Effector CD8-positive, alpha-beta T cell (primary cell): Measurements from ENCODE around the gene VIPAS39.

ENCODE experiments used
- DNase-seq: peaks from one replicate; lab custom pipeline; 2025; lab: John Stamatoyannopoulos, UW
- total RNA-seq, 4 experiments: gene quantifications; one replicate each; lab custom pipeline; 2026; lab: John Stamatoyannopoulos, UW

Gene VIPAS39
- 23.8 to 37.9 (median 27.5) reads per million in 4 experiments for total RNA-seq

DNA sequence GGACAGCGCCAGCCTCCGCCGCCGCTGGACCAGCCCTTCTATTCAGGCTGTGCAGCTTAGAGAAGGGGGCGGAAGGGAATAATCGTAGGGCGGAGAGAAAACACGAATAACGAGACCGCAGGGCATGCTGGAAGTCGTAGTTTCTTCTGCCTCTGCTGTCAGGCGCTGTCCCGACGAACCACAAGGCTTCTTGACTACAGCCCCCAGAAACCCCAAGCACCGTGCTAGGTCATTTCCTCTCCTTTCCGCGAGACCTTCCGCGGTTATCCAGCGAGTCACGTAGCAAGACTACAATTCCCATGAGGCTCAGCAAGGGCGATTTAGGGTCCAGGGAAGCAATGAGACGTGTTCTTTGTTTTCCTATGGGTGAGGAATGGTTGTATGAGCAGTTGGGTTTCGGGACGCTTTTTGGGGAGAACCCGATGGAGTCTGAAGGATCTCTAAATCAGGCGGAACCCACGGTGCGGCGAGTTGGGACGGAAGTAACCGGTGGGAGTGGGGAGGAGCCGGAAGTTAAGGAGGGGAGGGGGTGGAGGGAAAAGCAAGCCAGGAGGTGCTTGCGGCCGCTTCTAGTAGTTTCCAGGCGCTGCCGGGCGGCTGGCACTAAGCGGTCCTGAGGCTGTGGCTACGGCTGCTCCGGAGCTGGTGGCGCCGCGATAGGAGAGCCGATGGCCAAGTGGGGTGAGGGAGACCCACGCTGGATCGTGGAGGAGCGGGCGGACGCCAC, at the start of gene VIPAS39, which contains the start of gene AHSA1:
Gene VIPAS39 (minus strand): TSS at position 80 of the 727 bp plus-strand sequence. CDS start 3,499 bp downstream, outside the sequence.
Gene AHSA1 (plus strand): TSS at position 572 of the 727 bp plus-strand sequence. CDS start 97 bp downstream, at position 669.
- DNase-seq: peak; percentile 90

DNA sequence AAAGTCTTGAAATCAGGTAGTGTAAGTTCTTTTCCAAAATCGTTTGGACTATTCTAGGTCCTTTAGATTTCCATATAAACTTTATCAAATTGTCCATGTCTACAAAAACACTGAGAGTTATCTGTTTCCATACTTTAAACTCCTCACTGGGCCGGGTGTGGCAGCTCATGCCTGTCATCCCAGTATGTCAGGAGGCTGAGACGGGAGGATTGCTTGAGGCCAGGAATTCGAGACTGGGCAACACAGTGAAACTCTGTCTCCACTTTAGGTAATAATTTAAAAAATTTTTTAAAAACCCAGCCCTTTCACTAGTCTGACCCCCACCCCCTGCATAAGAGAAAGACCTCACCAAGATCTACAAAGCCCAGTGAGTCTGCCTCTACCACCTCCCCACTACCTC, 47.6 kb upstream of the VIPAS39 start:
- no peak for DNase-seq

DNA sequence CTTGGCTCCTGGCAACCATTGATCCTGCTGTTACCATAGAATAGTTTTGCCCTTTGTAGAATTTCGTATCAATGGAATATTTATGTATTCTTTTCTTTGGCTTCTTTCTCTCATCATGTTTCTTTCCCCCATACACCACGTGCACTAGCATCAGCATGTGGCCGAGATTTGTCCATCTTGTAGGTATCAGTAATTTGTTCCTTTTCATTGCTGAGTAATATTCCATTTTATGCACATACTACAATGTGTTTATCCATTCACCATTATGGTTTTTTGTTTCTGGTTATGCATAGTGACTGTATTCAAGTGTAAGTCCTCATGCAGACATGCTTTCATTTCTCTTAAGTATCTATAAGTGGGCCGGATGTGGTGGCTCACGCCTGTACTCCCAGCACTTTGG, 45.7 kb upstream of the VIPAS39 start:
- no peak for DNase-seq

DNA sequence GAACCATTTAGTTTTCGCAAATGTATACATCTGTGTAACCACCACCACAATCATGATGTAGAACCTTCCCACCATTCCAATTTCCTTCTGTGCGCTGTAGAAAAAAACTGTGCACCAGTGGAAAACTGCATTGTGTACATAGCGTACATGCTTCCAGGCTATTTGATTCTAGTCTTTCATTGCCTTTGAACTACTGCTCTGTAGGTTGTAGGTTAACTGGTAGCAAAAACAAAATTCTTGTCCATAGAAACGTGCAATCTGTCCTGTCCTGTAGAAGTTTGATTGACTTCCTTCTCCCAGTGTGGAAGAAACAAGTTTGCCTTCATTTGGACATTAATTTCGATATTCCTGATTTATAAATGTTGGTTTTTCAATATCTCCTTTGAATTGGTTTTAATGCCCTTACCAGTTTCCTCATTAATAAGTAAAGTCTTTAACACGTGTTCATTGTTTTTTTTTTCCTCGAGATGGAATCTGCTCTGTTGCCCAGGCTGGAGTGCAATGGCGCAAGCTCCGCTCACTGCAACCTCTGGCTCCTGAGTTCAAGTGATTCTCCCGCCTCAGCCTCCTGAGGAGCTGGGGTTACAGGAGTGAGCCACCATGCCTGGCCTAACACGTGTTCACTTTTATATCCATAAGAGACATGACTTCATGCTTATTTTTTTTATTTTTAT, 44.8 kb upstream of the VIPAS39 start:
- no peak for DNase-seq

DNA sequence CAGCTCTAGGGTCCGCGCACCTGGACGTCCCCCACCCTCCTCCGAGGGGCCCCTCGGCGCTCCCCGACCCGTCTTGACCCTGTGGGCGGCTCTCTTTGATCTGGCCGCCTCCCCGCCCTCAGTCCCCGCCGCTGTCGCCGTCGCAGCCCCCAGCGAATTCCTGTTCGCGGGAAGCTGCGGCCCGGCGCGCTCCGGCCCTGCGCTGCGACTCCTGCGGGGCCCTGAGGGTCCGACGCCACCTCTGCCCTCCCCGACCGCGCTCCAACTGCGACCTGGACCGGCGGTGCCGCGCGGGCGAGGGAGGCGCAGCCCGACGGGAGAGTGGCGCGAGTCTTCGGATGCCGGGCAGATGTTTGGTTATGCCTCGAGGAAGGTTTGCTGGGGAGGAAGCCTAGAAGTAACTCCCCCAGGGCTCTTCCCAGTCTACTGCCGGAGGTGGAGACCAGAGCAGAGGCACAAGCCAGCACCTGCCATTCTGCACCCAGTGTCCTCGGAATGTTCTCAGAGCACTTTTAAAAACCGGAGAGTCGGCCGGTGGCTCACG, 41.7 kb upstream of the VIPAS39 start:
- no peak for DNase-seq

DNA sequence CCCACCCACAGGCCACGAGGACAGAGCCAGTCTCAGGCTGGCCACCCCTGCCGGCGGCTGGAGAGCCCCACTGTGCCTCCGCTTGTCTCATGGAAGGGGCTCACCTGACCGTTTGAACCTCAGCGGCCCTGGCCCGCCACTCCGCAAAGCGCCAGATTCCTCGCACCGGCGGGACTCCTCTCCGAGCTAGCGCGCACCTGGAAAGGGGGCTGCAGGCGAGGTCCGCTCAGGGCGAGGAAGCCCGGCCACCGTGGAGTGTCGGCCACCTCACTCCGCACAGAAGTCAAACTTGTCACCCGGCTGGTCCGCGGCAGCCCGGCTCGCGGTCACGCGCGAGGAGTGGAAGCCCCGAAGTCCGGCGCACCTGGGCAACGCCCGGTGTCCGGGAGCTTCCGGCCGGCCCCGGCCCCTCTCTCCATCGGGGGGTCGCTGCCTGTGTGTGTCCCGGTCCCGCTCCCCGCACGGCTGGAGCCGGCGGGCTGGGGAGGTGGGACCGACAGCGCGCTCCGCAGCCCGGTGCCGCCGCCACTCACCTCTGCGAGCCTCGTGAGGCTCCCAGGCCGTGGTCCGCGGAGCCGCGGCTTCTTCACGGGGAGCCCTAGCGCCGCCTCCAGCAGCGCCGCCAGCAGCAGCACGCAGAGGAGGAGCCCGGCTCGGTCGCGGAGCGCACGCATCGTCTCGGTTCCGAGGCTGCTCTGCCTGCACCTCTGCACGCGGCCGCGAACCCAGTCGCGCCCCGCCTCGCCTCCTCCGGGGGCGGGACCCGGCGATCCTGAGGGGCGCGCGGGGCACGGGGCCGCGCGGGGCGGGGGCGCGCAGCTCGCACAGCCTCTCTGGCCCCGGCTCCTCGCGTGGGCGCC, 40.9 kb upstream of the VIPAS39 start, which contains the start of gene ISM2:
Gene ISM2 (minus strand): TSS at position 697 of the 860 bp plus-strand sequence. CDS start 23 bp downstream, at position 674.
- no peak for DNase-seq

DNA sequence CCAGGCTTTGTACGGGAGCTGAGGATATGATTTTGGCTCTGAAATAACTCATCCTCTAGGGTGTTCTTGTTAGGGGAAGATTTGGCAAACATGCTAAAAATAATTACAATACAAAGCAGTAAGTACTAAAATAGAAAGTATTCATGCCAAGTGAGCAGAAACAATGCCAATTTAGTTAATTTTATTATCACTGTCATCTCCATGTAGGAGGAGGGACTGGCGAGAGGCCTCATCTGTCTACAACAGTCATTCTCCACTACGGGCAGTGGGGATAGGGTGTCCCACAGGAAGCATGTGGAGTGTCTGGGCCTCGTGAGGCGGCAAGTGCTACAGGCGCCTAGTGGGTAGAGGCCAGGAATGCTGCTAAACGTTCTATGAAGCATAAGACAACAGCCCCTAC, 37.9 kb upstream of the VIPAS39 start:
- no peak for DNase-seq

DNA sequence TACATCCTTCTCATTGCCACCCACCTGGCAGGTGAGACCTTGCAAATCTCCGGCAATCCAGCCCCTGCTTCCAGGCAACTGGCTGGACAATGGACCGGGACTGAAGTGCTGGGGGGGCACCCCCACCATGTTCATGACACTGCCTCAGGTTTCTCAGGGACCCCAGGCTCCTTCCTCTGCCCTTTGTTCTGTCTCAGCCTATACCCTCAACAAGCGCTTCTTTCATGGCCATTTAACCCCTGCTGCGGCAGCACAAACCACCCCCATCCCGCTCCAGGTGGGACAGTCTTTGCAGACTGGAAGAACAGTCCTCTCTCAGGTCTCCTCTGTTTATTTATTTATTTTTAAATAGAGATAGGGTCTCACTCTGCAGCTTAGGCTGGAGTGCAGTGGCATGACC, 33.7 kb upstream of the VIPAS39 start:
- no peak for DNase-seq

DNA sequence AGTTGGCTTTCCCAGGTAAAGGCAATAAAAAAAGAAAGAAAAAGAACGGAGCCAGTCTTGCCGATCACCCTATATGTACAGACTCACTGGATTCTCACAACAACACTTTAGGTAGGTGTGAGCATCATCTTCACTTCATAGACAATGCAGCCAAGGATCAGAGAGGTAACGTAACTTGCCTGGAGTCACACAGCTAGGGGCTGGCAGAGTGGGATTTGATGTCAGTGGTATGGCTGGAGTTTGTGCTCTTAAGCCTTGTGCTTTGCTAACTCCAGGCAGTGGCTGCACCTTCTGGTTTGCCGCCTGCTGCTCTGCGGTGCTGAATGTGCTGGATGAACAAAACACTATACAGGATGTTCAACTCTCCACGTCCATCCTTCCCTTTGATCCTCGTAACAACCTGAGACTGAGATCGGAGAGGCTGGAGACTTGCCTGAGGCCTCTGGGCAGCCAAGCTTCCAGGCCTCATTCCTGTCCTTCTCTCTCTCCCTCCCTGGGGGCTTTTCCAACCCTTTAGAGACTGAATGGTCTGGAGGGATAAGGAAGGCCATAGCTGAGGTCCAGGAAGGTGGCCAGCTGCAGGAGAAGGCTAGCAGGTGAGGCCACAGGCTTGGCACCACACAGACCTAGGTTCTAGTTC, 33.1 kb upstream of the VIPAS39 start:
- DNase-seq: no peak

DNA sequence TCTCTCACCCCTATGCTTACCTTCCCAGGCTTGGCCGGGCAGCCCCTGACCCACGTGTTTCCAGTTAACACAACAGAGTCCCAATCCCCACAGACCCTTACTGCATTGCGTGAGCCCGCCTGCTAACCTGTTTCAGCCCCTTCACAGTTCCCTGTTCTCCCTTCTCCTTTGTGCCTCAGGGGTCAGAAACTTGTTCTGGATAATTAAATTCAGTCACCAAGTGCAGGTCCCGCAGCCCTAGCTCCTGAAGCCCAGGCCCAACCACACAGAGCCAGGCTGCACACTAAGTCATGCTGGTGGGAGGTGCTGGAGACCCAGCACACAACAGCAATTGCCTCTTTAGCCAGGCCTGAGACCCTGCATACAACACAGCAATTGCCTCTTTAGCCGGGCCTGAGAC, 31.6 kb upstream of the VIPAS39 start:
- DNase-seq: no peak

DNA sequence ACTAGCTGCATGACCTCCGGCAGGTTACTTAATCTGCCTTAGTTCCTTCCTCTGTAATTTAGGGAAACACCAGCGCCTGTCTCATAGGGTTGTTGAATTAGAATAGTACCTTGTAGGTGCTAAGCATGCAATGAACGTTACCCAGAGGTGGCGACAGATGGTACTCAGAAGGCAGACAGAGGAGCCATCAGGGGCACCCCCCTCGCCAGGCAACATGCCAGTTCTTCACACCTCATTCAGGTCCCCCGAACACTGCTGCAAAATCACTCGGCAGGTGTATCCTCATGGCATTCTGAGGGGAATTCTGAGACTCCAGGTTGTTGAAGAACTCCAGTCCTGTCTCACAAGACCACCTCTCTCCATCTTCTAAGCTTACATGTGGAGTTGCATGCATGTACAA, 31.2 kb upstream of the VIPAS39 start:
- DNase-seq: no peak

DNA sequence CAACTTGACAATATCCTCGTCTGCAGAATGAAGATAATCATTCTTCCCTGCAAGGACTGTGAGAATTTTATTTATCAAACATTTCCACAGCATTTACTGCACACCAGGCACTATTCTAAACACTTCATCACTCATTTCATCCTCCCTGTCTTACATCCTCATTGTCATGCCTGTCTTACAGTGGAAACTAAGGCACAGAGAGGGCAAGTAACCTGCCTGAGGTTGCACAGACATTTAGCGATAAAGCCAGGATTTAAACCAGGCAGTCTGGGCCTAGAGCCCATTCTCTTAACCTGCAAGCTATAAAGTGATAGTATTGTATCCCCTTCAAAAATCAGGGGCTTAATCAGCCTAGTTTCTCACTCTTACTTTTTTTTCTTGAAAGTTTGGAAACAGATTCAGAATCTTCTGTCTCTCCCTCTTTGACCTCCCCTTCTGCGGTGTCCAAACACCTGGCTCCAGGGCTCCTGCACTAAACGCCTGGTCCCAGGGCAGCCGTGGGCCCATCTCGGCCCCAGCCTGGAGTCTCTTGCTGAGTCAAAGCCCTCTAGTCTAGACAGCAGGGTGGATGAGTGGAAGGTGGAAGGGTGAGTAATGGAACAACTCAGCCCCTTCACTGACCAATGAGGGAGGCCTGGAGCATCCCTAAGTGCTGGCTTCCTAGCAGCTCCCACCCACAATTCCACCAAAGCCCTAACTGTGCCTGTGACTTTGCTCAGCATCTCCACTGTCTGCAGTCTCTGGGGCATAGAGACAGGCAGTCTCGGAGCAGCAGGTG, 28.7 kb upstream of the VIPAS39 start:
- DNase-seq: no peak

DNA sequence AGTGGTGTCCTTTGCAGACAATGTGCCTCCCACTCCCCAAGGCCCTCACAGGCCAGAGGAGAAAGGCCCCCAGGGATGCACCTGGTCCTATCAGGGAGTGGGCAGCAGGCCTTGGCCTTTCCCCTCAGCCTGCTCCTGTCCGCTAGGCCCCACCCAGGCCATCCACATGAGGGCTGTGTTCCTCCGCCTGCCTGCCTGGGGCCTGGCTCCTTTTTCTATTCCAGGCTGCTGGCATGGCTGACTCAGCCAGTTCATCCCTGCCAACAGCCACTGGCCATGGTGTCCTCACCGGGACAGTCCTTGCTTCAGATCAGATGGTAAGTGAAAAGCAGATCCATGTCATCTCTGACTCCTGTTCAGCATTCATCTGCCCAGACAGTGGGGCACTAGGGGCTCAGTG, 27.9 kb upstream of the VIPAS39 start:
- DNase-seq: no peak

DNA sequence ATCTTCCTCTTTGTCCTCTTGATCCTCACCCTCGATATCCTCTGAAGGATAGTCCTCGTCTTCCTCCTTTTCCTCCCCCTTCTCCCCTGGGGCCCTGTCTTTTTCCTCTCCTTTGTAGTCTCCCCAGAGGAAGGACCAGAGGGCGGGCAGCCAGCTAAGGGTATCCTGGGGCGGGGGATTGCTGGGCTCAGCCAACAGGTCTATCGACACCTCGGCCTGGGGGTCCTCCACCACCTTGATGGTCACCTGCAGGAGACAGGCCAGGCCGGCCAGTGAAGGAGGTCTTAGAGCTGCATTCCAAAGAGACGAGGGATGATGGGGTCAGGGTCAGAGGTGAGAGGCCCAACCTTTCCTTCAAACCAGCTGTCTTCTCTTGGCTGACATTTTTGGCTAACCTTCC, 25.0 kb upstream of the VIPAS39 start:
- no peak for DNase-seq

DNA sequence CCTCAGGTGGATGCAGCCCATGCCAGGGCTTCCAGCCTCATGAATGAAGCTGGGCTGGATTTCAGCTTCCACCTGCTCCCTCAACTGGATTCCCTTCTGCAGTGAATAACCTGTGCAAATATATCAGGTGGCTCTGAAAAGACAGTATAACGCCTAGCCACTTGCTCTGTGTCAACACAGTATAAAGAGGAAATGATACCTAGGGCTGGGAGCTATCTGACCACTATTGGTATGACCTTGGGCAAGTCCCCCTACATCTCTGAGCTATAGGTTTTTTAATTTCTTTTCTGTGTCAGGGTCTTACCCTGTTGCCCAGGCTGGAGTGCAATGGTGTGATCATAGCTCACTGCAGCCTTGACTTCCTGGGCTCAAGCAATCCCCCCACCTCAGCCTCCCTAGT, 21.4 kb upstream of the VIPAS39 start:
- DNase-seq: no peak

DNA sequence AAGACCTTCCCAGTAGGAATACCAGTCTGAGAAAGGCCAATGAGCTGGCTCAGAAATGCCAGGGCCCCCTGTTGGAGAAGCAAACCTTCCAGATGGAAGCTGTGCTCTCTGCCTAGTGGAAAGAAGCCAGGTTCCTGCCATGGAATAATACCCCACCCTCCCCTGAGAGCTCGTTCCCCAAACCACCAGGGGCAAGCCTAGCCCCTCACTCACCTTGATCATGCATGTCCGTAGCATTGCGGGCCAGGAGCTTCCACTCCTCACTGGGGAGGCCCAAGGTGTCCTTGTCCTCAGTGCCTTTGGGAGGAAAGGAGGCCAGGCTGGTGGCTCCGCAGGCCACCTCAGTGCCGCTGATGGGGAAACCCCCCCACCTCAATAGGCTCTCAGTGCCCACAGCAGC, 20.6 kb upstream of the VIPAS39 start:
- no peak for DNase-seq

DNA sequence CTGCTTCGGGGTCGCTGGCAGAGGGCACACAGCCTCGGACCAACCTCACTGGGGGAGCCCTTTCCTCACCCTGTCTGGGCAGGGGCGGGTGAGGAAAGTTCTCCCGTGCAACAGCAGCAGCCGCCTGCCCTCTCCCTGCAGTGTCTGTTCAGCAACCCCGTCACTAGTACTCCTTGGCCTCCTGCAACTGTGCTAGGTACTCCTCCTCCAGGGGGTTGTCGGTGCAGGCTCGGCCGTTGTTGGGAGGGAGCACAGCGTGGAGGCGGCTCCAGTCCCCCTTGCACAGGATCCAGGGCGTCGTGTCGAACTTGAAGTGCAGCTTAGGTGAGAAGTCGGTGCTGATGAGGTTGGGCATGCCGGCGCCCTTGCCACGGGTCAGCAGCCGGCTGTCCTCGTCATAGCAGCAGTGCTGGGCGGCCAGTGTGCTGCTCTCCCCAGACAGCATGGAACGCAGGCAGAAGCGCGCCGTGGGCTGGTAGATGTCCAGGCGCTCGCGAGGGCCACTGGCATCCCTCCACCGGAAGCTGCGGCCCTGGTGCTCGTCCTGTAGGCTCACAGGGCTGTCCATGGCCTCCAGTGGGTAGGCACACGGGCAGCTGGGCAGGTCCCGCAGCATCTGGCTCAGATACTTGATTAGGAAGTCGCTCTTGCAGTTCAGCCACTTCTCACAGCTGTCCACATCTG, 18.2 kb upstream of the VIPAS39 start:
- DNase-seq: no peak

DNA sequence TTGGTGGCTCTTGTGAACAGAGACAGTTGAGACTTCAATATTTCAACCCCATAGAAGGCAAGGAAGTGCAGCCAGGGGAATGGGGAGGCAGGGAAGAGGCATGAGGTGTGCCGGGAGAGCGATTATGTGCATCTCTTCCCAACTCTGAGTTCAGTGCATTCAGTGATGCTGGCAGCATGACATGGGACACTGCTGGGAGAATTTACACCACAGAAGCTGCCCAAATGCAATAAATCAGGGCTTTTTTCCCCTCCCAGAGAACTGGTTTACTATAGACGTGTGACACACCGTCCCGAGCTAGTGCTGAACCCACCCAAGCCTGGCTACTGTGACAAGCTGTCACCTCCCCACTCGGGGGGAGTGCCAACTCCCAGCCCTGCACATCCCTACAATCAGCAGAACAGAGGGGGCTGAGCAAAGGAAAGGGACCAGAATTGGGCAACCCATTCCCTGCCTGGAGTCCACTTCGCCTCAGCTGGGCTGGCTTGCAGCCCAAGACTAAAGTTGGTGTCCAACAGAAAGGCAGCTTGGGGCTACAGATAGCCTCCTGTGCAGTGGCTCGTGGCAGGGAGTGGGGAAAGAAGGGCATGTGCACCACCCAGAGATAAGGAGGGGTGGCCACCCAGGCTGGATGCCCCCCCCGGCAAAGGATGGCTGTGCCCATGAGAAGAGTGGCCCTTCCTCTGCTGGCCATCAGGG, 17.2 kb upstream of the VIPAS39 start:
- no peak for DNase-seq

DNA sequence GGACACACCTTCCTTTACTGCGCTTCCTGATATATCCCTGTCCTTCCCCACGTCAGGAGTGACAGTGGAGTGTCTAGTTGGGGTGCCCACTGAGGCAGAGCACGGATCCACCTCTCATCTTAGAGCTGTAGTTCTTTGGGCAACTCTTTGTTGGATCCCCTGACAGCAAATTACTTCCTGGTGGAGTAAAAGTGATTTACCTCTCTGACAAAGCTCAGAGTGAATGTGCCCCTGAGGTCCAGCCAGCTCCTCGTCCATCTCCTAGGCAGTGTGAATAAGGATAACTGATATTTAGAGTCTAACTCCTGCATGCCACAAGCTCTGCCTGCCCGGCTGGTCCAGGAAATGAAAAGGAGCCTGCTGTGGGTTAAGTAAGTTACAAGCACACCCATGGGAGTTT, 16.5 kb upstream of the VIPAS39 start:
- no peak for DNase-seq
